ENCODE measurements around the gene FOXP1.

- TF ChIP-seq EZH2 (IDR thresholded peaks at IDR 0.05; ENCODE audit: borderline replicate concordance, insufficient read depth, low read depth, low read length, poor library complexity, severe bottlenecking) (no peak), CTCF (IDR thresholded peaks at IDR 0.05) (no peak)
Measured at GRCh38 chr3:71311661-71312046, 271.9 kb downstream of the FOXP1 start.

Data from B cell (primary cell).